A549 (cell line): ENCODE measurements around the gene SKOR1. TPM values are rescaled to one million over a fixed set of nuclear protein-coding genes. Genes with fewer than 3 reads are reported as not detected.
A peak's percentile ranks its signal among the peaks of the same experiment; 100 is the strongest.

Experiments
- ATAC-seq, 2 experiments: fragments of 200-7000 bp in 1 of 2; fragments of >200 bp in 1 of 2; cut with Nextera tagmentation in 1 of 2; cut with Tn5 transposase in 1 of 2; 3 replicates each; pipeline versions ENCODE4 v1.8.0 to v1.9.1; 2018 to 2020; ENCODE audit warnings: mild to moderate bottlenecking in 1 of 2, moderate library complexity in 1 of 2
- CTCF ChIA-PET: fragments of 300-600 bp; sonication (Branson Sonifier 250); formaldehyde crosslinking; extraction: SDS; loops from one replicate; lab custom pipeline; 2021; ENCODE audit warnings: antibody characterized with exemption, inconsistent platforms; lab: Yijun Ruan, JAX
- POLR2A ChIA-PET: fragments of 350-600 bp; formaldehyde crosslinking; extraction: SDS; loops from one replicate; lab custom pipeline; 2021; ENCODE audit warnings: antibody characterized with exemption, inconsistent platforms; lab: Yijun Ruan, JAX
- DNase-seq, 2 experiments: peaks; one replicate each; pipeline versions ENCODE4 v3.0.0 to v3.0.0-alpha.2; 2011 to 2016; ENCODE audit warnings: low read depth in 1 of 2, low spot score in 1 of 2
- FAIRE-seq: peaks from 2 replicates; lab custom pipeline; 2011; peaks lifted over from hg19 to GRCh38; lab: Jason Lieb, UNC
- H3K27ac ChIP-seq, 2 experiments: fragments of >200 bp; sonication (Bioruptor Twin); formaldehyde crosslinking; 3 replicates each; pipeline ENCODE4 v1.5.1; 2016 to 2017
- H3K4me1 ChIP-seq: fragments of >200 bp; sonication (Bioruptor Twin); formaldehyde crosslinking; 3 replicates; pipeline ENCODE4 v1.6.1; 2016
- H3K4me2 ChIP-seq: fragments of >200 bp; sonication (Bioruptor Twin); formaldehyde crosslinking; 3 replicates; pipeline ENCODE4 v1.6.1; 2016
- H3K4me3 ChIP-seq: fragments of >200 bp; sonication (Bioruptor Twin); formaldehyde crosslinking; 3 replicates; pipeline ENCODE4 v1.5.1; 2016
- H3K9me3 ChIP-seq: fragments of >200 bp; sonication (Bioruptor Twin); formaldehyde crosslinking; 3 replicates; pipeline ENCODE4 v1.6.1; 2016
- CBX8 ChIP-seq: fragments of 200-600 bp; sonication (generic); IDR thresholded peaks from 2 replicates; pipeline ENCODE4 v1.6.1; 2016
- CHD4 ChIP-seq: fragments of 200-600 bp; sonication (generic); IDR thresholded peaks from 2 replicates; pipeline ENCODE4 v1.6.1; 2016; ENCODE audit warnings: antibody characterized with exemption, mild to moderate bottlenecking, borderline replicate concordance
- EHF ChIP-seq: fragments of 250-450 bp; sonication (Bioruptor Pico); IDR thresholded peaks from 2 replicates; pipeline ENCODE4 v1.5.0; 2020; ENCODE audit warnings: mild to moderate bottlenecking
- HES2 ChIP-seq: fragments of >200 bp; sonication (Bioruptor Twin); formaldehyde crosslinking; IDR thresholded peaks from 2 replicates; pipeline ENCODE4 v1.6.1; 2016
- HOXA7 ChIP-seq: fragments of 250-450 bp; sonication (Bioruptor Pico); IDR thresholded peaks from 2 replicates; pipeline ENCODE4 v1.5.0; 2020; ENCODE audit warnings: mild to moderate bottlenecking, moderate library complexity
- HOXB13 ChIP-seq: fragments of 250-450 bp; sonication (Bioruptor Pico); IDR thresholded peaks from 2 replicates; pipeline ENCODE4 v1.5.0; 2020; ENCODE audit warnings: low read depth, mild to moderate bottlenecking, moderate library complexity
- HOXB5 ChIP-seq: fragments of 250-450 bp; sonication (Bioruptor Pico); IDR thresholded peaks from 2 replicates; pipeline ENCODE4 v1.5.0; 2020; ENCODE audit warnings: mild to moderate bottlenecking, moderate library complexity
- KDM5A ChIP-seq: fragments of 200-600 bp; sonication (generic); IDR thresholded peaks from 2 replicates; pipeline ENCODE4 v1.6.1; 2016; ENCODE audit warnings: antibody characterized with exemption, mild to moderate bottlenecking
- MAX ChIP-seq: IDR thresholded peaks from 2 replicates; pipeline ENCODE4 v1.6.1; 2012
- NPAS2 ChIP-seq: fragments of 250-450 bp; sonication (Bioruptor Pico); IDR thresholded peaks from 2 replicates; pipeline ENCODE4 v1.8.0; 2022; ENCODE audit warnings: mild to moderate bottlenecking, moderate library complexity, borderline replicate concordance
- NR3C1 ChIP-seq: fragments of >200 bp; sonication (Bioruptor Twin); formaldehyde crosslinking; IDR thresholded peaks from 3 replicates; pipeline ENCODE4 v1.6.1; 2017
- PBX3 ChIP-seq: IDR thresholded peaks from 2 replicates; pipeline ENCODE4 v1.6.1; 2012
- RAD21 ChIP-seq, 2 experiments: fragments of >200 bp in 1 of 2; sonication (Bioruptor Twin) in 1 of 2; formaldehyde crosslinking in 1 of 2; IDR thresholded peaks in 1 of 2; conservative IDR thresholded peaks in 1 of 2; 2 replicates in 1 of 2; 3 replicates in 1 of 2; pipeline ENCODE4 v1.6.1; 2012 to 2018; ENCODE audit warnings: inconsistent platforms in 1 of 2
- RCOR1 ChIP-seq: fragments of 150-350 bp; IDR thresholded peaks from 2 replicates; pipeline ENCODE4 v1.6.1; 2014; ENCODE audit warnings: antibody characterized with exemption, low read length, low read depth
- RNF2 ChIP-seq: fragments of 200-600 bp; sonication (generic); IDR thresholded peaks from 2 replicates; pipeline ENCODE4 v1.6.1; 2016; ENCODE audit warnings: low read depth, mild to moderate bottlenecking, antibody characterized with exemption, moderate library complexity, borderline replicate concordance
- SMC3 ChIP-seq: fragments of >200 bp; sonication (Bioruptor Twin); formaldehyde crosslinking; IDR thresholded peaks from 3 replicates; pipeline ENCODE4 v1.6.1; 2018; ENCODE audit warnings: inconsistent platforms
- SREBF2 ChIP-seq: fragments of 450-650 bp; IDR thresholded peaks from 2 replicates; pipeline ENCODE4 v1.6.1; 2014; ENCODE audit warnings: mild to moderate bottlenecking, moderate library complexity
- ZFP36 ChIP-seq: fragments of 450-650 bp; IDR thresholded peaks from 2 replicates; pipeline ENCODE4 v1.6.1; 2014; ENCODE audit warnings: borderline replicate concordance; ENCODE audit not compliant: partially characterized antibody
- ZNF302 ChIP-seq: fragments of 250-450 bp; sonication (Bioruptor Pico); IDR thresholded peaks from 2 replicates; pipeline ENCODE4 v1.9.0; 2021; ENCODE audit warnings: inconsistent platforms, mild to moderate bottlenecking, moderate library complexity
- WGBS: methylation state at CpG from one replicate; pipeline ENCODE4 v1.1.6; 2017; ENCODE audit errors: missing lambda C conversion rate; 5-methylcytosine and 5-hydroxymethylcytosine counted together
- polyA plus RNA-seq, 4 experiments: library from polyadenylated mRNA; depleted of rRNA in 3 of 4; stranded (reverse); fragments of >200 nt; fragmentation: RNase III in 1 of 4; extraction: RNeasy Plus Mini Kit Qiagen cat#74134 plus additional on column Dnase treatment in 1 of 4; gene quantifications; 2 replicates in 3 of 4; 3 replicates in 1 of 4; pipeline ENCODE4 v1.2.3, GENCODE V29; 2011 to 2017

The SKOR1 gene
- polyA plus RNA-seq, 2 of the 4 experiments (the other 2 are of a cell fraction), result 0.03 to 0.05 TPM

- TF ChIP-seq MAX (no peak), NPAS2 (no peak), RAD21 (conservative IDR thresholded peaks at IDR 0.05 in 1 of 2, IDR thresholded peaks at IDR 0.05 in 1 of 2) (no peak), ZFP36 (no peak), HOXA7 (CRISPR knock-in tag) (no peak)
- TF ChIP-seq, all 56 proteins: peak for 0
These were observed 790 bp downstream of the SKOR1 start (continued) for GRCh38 chr15:67825881-67826716.

GRCh38 chr15:67826717-67827561 is 1.6 kb downstream of the SKOR1 start:
- no peak overlapping the region for H3K27ac ChIP-seq
- WGBS, result 65% methylated on average over 63 of the region's 88 CpGs
- ATAC-seq (peak; percentile 5 to 32; a peak in 3 of 6 replicates), FAIRE-seq (no peak), DNase-seq (no peak)
- no peak for TF ChIP-seq SREBF2
- no peak for TF ChIP-seq CHD4
- TF ChIP-seq HES2, result no peak
- TF ChIP-seq SMC3, result no peak
- TF ChIP-seq NR3C1, result no peak
- TF ChIP-seq CBX8, result no peak
- TF ChIP-seq HOXB13 (CRISPR knock-in tag), result no peak
- no peak for TF ChIP-seq HOXB5
- no peak for TF ChIP-seq ZFP36
- no peak for TF ChIP-seq KDM5A
- no peak for TF ChIP-seq PBX3
- peak overlapping the region; percentile 23; the same call in 2 of the 3 replicates for H3K4me3 ChIP-seq
- no peaks in the 10 kb centered on the region for H3K9me3 ChIP-seq
- ChIA-PET CTCF (interaction anchor here (1.0 to 5.0 kb wide), 4 partner anchors 9 to 587 kb away, joined by 3 to 26 read pairs (median 4); no protein-coding TSS in a partner anchor), POLR2A (no interaction called here)
- H3K4me1 ChIP-seq, result peaks cover 22% of the 10 kb centered on the region; the same call in 2 of the 3 replicates
- peak overlapping the region; percentile 56 for H3K4me2 ChIP-seq

- ChIA-PET POLR2A (no interaction called here), CTCF (interaction anchor here (0.9 to 5.0 kb wide), 4 partner anchors 8 to 587 kb away, joined by 3 to 26 read pairs (median 5); no protein-coding TSS in a partner anchor)
- H3K9me3 ChIP-seq, result no peaks in the 10 kb centered on the region
- peak overlapping the region; percentile 56 for H3K4me2 ChIP-seq
- DNase-seq (no peak), FAIRE-seq (no peak), ATAC-seq (no peak)
- H3K4me3 ChIP-seq, result peak overlapping the region; percentile 23; the same call in 2 of the 3 replicates
- TF ChIP-seq RCOR1 (no peak), RNF2 (no peak), ZNF302 (CRISPR knock-in tag) (no peak), EHF (CRISPR knock-in tag) (no peak), HOXA7 (CRISPR knock-in tag) (no peak), SMC3 (no peak)
- 71% methylated on average over 85 of the region's 91 CpGs for WGBS
- H3K27ac ChIP-seq, result no peak overlapping the region
- H3K4me1 ChIP-seq, result peaks cover 22% of the 10 kb centered on the region; the same call in 2 of the 3 replicates
These were observed 2.4 kb downstream of the SKOR1 start for GRCh38 chr15:67827562-67828277.
